Measurements from ENCODE around the gene RAD17. TPM values are rescaled to one million over a fixed set of nuclear protein-coding genes. Genes with fewer than 3 reads are reported as not detected.

Gene RAD17
- total RNA-seq, 1 experiment from 2014 or later, result 33.8 TPM

DNA sequence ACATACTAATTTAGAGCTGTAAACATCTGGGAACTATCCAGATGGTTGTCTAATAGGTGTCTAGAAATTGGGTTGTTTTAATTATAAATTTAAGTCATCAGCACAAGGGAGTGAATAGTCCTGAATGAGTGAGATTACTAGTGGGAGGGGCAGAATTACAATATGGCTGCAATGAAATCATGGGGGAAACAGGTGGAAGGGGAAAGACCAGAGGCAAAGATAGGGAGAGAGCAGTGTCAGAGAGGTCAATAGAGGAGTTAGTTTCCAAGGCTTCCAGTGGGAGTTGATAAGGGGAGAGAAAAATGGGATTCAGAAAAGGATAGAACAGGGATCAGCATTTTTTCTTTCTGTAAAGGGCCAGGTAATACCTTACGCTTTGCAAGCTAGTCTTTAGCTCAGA lies 9.2 kb upstream of the RAD17 start:
- Mint-ChIP-seq H3K4me3 (ENCODE audit: unreplicated experiment) (no peak overlapping the region), H3K4me1 (ENCODE audit: low read depth, unreplicated experiment) (peaks cover 11% of the 10 kb centered on the region), H3K36me3 (ENCODE audit: insufficient read depth, unreplicated experiment) (peaks cover 66% of the 10 kb centered on the region), H3K27me3 (ENCODE audit: insufficient read depth, unreplicated experiment) (no peaks in the 10 kb centered on the region), H3K27ac (ENCODE audit: unreplicated experiment) (no peak overlapping the region), H3K9me3 (ENCODE audit: unreplicated experiment) (no peaks in the 10 kb centered on the region)
- H3K36me3 ChIP-seq (ENCODE audit: control insufficient read depth, insufficient read depth, low read length), result no peaks in the 10 kb centered on the region
- TF ChIP-seq, protein P1, sequence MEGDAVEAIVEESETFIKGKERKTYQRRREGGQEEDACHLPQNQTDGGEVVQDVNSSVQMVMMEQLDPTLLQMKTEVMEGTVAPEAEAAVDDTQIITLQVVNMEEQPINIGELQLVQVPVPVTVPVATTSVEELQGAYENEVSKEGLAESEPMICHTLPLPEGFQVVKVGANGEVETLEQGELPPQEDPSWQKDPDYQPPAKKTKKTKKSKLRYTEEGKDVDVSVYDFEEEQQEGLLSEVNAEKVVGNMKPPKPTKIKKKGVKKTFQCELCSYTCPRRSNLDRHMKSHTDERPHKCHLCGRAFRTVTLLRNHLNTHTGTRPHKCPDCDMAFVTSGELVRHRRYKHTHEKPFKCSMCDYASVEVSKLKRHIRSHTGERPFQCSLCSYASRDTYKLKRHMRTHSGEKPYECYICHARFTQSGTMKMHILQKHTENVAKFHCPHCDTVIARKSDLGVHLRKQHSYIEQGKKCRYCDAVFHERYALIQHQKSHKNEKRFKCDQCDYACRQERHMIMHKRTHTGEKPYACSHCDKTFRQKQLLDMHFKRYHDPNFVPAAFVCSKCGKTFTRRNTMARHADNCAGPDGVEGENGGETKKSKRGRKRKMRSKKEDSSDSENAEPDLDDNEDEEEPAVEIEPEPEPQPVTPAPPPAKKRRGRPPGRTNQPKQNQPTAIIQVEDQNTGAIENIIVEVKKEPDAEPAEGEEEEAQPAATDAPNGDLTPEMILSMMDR (IDR thresholded peaks at IDR 0.05; ENCODE audit: insufficient read depth in 1 of 2, low read depth in 1 of 2, low read length in 1 of 2, severe bottlenecking in 1 of 2, unreplicated experiment in 1 of 2), result no peak
- no peak overlapping the region for H3K4me3 ChIP-seq (ENCODE audit: low read depth, low read length)
- no peak for DNase-seq
- CTCF ChIA-PET, result no interaction called here
- intact Hi-C loops (cut with micrococcal nuclease; ENCODE audit: unreplicated experiment), result no loop called here
- H3K27me3 ChIP-seq (replicated peaks; ENCODE audit: control insufficient read depth, insufficient read depth, low read length), result no peaks in the 10 kb centered on the region
- no peaks in the 10 kb centered on the region for H3K9me3 ChIP-seq
- no peaks in the 10 kb centered on the region for H3K4me1 ChIP-seq
- POLR2A ChIA-PET, result no interaction called here
- no TSS peak for BruUV-seq (replicated peaks)

DNA sequence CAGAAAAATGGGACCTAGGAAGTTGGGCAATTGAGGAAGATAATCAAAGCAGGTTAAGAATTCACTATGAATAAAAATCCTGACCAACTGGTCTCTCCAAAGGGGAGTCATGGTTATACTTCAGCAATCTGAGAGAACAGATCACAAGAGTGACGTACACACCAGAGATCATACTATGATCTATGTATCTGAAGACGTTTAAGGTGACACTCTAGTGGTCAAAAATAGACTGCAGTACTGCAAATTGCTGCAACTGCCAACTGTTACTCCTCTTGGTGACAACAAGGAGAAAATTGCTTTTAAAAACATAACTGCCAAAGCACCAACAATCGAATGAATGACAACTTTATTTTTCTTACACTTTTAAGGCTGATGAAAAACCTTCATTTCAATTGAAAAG lies 5.2 kb upstream of the RAD17 start:
- no peaks in the 10 kb centered on the region for H3K27me3 Mint-ChIP-seq (ENCODE audit: insufficient read depth, unreplicated experiment)
- DNase-seq, result peak in 1 of 2 experiments; percentile 32
- H3K36me3 ChIP-seq (ENCODE audit: control insufficient read depth, insufficient read depth, low read length), result no peaks in the 10 kb centered on the region; the same call in 1 of the 2 replicates
- ChIA-PET CTCF (no interaction called here), POLR2A (no interaction called here)
- no peaks in the 10 kb centered on the region for H3K9me3 Mint-ChIP-seq (ENCODE audit: unreplicated experiment)
- H3K27me3 ChIP-seq (replicated peaks; ENCODE audit: control insufficient read depth, insufficient read depth, low read length), result no peaks in the 10 kb centered on the region
- BruUV-seq (replicated peaks), result no TSS peak
- H3K4me1 ChIP-seq, result peaks cover 8% of the 10 kb centered on the region
- H3K27ac Mint-ChIP-seq (ENCODE audit: unreplicated experiment), result no peak overlapping the region
- no peak overlapping the region for H3K4me3 ChIP-seq (ENCODE audit: low read depth, low read length)
- TF ChIP-seq, protein P1 (IDR thresholded peaks at IDR 0.05; ENCODE audit: insufficient read depth in 1 of 2, low read depth in 1 of 2, low read length in 1 of 2, severe bottlenecking in 1 of 2, unreplicated experiment in 1 of 2), result peak; percentile 43 to 61
- H3K4me1 Mint-ChIP-seq (ENCODE audit: low read depth, unreplicated experiment), result peaks cover 19% of the 10 kb centered on the region
- intact Hi-C loops (cut with micrococcal nuclease; ENCODE audit: unreplicated experiment), result no loop called here
- no peaks in the 10 kb centered on the region for H3K9me3 ChIP-seq
- H3K36me3 Mint-ChIP-seq (ENCODE audit: insufficient read depth, unreplicated experiment), result peaks cover 85% of the 10 kb centered on the region
- H3K4me3 Mint-ChIP-seq (ENCODE audit: unreplicated experiment), result no peak overlapping the region

DNA sequence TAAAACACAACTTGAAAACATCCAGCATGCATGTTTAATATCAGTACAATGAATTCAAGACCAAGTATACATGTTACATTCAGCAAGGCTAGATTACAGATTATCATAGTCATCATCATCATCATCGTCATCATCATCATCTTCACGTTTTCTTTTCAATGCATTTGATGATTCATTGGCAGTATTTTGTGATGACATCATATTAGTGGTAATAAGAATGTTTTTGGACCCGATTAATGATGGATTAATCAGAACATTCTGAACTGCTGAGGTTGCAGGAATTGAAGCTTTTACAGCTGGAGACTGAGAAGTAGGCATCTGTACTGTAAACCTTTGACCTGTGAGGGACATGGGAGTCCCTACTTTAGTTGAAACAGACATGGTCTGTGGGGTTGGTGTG lies 4.8 kb upstream of the RAD17 start:
- intact Hi-C loops (cut with micrococcal nuclease; ENCODE audit: unreplicated experiment), result loop anchor here (5.0 kb wide), 2 partner anchors 52 to 323 kb away; partner anchors contain the start of gene MARVELD2

More for the DNA sequence above, 4.8 kb upstream of the RAD17 start:
- TF ChIP-seq, protein P1 (IDR thresholded peaks at IDR 0.05; ENCODE audit: insufficient read depth in 1 of 2, low read depth in 1 of 2, low read length in 1 of 2, severe bottlenecking in 1 of 2, unreplicated experiment in 1 of 2), result no peak
- no peak overlapping the region for H3K4me3 Mint-ChIP-seq (ENCODE audit: unreplicated experiment)
- CTCF ChIA-PET, result no interaction called here
- POLR2A ChIA-PET, result no interaction called here
- Histone ChIP-seq H3K4me3 (ENCODE audit: low read depth, low read length) (no peak overlapping the region), H3K4me1 (peaks cover 8% of the 10 kb centered on the region), H3K9me3 (no peaks in the 10 kb centered on the region), H3K27me3 (replicated peaks; ENCODE audit: control insufficient read depth, insufficient read depth, low read length) (no peaks in the 10 kb centered on the region), H3K36me3 (ENCODE audit: control insufficient read depth, insufficient read depth, low read length) (no peaks in the 10 kb centered on the region; the same call in 1 of the 2 replicates)
- H3K27ac Mint-ChIP-seq (ENCODE audit: unreplicated experiment), result no peak overlapping the region
- no peaks in the 10 kb centered on the region for H3K9me3 Mint-ChIP-seq (ENCODE audit: unreplicated experiment)
- no peaks in the 10 kb centered on the region for H3K27me3 Mint-ChIP-seq (ENCODE audit: insufficient read depth, unreplicated experiment)
- peaks cover 18% of the 10 kb centered on the region for H3K4me1 Mint-ChIP-seq (ENCODE audit: low read depth, unreplicated experiment)
- peaks cover 90% of the 10 kb centered on the region for H3K36me3 Mint-ChIP-seq (ENCODE audit: insufficient read depth, unreplicated experiment)
- no peak for DNase-seq
- BruUV-seq (replicated peaks), result no TSS peak

All from Caco-2 (cell line).